Liver (tissue), 9 donors: ENCODE data around the gene PODXL2. TPM values are rescaled to one million over a fixed set of nuclear protein-coding genes. Genes with fewer than 3 reads are reported as not detected.

ENCODE experiments used
- DNase-seq: peaks from one replicate; pipeline ENCODE4 v3.0.0-alpha.2; 2017; ENCODE audit warnings: low spot score
- H3K27ac ChIP-seq, 2 donors: one replicate each; pipeline ENCODE4 v1.7.0; 2013; ENCODE audit warnings: inconsistent platforms in 2 of 2, low read length in 2 of 2, control low read depth in 1 of 2, low read depth in 1 of 2, mild to moderate bottlenecking in 1 of 2
- H3K27me3 ChIP-seq, 4 donors: one replicate each; pipeline versions ENCODE4 v1.6.1 to v1.7.0; 2013; ENCODE audit warnings: low read length in 3 of 4, inconsistent platforms in 1 of 4, mild to moderate bottlenecking in 1 of 4, moderate library complexity in 1 of 4; ENCODE audit not compliant: control insufficient read depth in 4 of 4, insufficient read depth in 4 of 4
- H3K36me3 ChIP-seq, 4 donors: one replicate each; pipeline versions ENCODE4 v1.6.1 to v1.7.0; 2013; ENCODE audit warnings: low read length in 3 of 4, mild to moderate bottlenecking in 3 of 4, low read depth in 1 of 4, moderate library complexity in 1 of 4; ENCODE audit not compliant: control insufficient read depth in 4 of 4, insufficient read depth in 3 of 4
- H3K4me1 ChIP-seq, 4 donors: one replicate each; pipeline versions ENCODE4 v1.6.1 to v1.7.0; 2013; ENCODE audit warnings: low read length in 3 of 4, mild to moderate bottlenecking in 3 of 4, moderate library complexity in 1 of 4; ENCODE audit not compliant: control insufficient read depth in 4 of 4, insufficient read depth in 4 of 4
- H3K4me3 ChIP-seq, 3 donors: one replicate each; pipeline versions ENCODE4 v1.6.1 to v1.7.0; 2013; ENCODE audit warnings: low read length in 3 of 3, control low read depth in 1 of 3, low read depth in 1 of 3, mild to moderate bottlenecking in 1 of 3
- H3K9ac ChIP-seq, 2 donors: one replicate each; pipeline ENCODE4 v1.7.0; 2013; ENCODE audit warnings: low read length in 2 of 2, mild to moderate bottlenecking in 2 of 2, moderate library complexity in 2 of 2, control low read depth in 1 of 2, low read depth in 1 of 2
- H3K9me3 ChIP-seq, 4 donors: one replicate each; pipeline versions ENCODE4 v1.6.1 to v1.7.0; 2013; ENCODE audit warnings: low read length in 3 of 4; ENCODE audit not compliant: control insufficient read depth in 4 of 4
- ATF3 ChIP-seq: IDR thresholded peaks from 2 replicates; pipeline ENCODE4 v1.6.1; 2016; ENCODE audit warnings: antibody characterized with exemption
- CTCF ChIP-seq: fragments of 150-350 bp; IDR thresholded peaks from 2 replicates; pipeline ENCODE4 v1.5.1; 2017; ENCODE audit warnings: improper control_type of control experiment, low read depth, low read length; ENCODE audit not compliant: missing input control
- EGR1 ChIP-seq, 2 donors: IDR thresholded peaks; 2 replicates each; pipeline ENCODE4 v1.6.1; 2016 to 2018; ENCODE audit warnings: antibody characterized with exemption in 2 of 2, low read depth in 2 of 2
- FOXA1 ChIP-seq: IDR thresholded peaks from 2 replicates; pipeline ENCODE4 v1.6.1; 2016; ENCODE audit warnings: antibody characterized with exemption
- FOXA2 ChIP-seq: IDR thresholded peaks from 2 replicates; pipeline ENCODE4 v1.6.1; 2016; ENCODE audit warnings: antibody characterized with exemption
- GABPA ChIP-seq, 2 donors: IDR thresholded peaks in 1 of 2; conservative IDR thresholded peaks in 1 of 2; 2 replicates each; pipeline ENCODE4 v1.6.1; 2016; ENCODE audit warnings: antibody characterized with exemption in 2 of 2, mild to moderate bottlenecking in 1 of 2, moderate library complexity in 1 of 2
- HNF4A ChIP-seq, 2 donors: conservative IDR thresholded peaks; 2 replicates each; pipeline ENCODE4 v1.6.1; 2016; ENCODE audit warnings: antibody characterized with exemption in 2 of 2, mild to moderate bottlenecking in 2 of 2
- HNF4G ChIP-seq: IDR thresholded peaks from 2 replicates; pipeline ENCODE4 v1.6.1; 2016; ENCODE audit warnings: antibody characterized with exemption
- JUND ChIP-seq, 2 donors: IDR thresholded peaks; 2 replicates each; pipeline ENCODE4 v1.6.1; 2016; ENCODE audit warnings: antibody characterized with exemption in 2 of 2
- MAX ChIP-seq: IDR thresholded peaks from 2 replicates; pipeline ENCODE4 v1.6.1; 2016; ENCODE audit warnings: antibody characterized with exemption
- NR2F2 ChIP-seq: IDR thresholded peaks from 2 replicates; pipeline ENCODE4 v1.6.1; 2016; ENCODE audit warnings: antibody characterized with exemption
- RAD21 ChIP-seq, 2 donors: IDR thresholded peaks; 2 replicates each; pipeline ENCODE4 v1.6.1; 2016; ENCODE audit warnings: antibody characterized with exemption in 2 of 2, mild to moderate bottlenecking in 2 of 2
- REST ChIP-seq: IDR thresholded peaks from 2 replicates; pipeline ENCODE4 v1.6.1; 2016; ENCODE audit warnings: antibody characterized with exemption, mild to moderate bottlenecking
- RXRA ChIP-seq, 2 donors: IDR thresholded peaks; 2 replicates each; pipeline ENCODE4 v1.6.1; 2017 to 2018; ENCODE audit warnings: antibody characterized with exemption in 2 of 2, mild to moderate bottlenecking in 1 of 2
- SP1 ChIP-seq: IDR thresholded peaks from 2 replicates; pipeline ENCODE4 v1.6.1; 2018; ENCODE audit warnings: antibody characterized with exemption, mild to moderate bottlenecking
- TAF1 ChIP-seq: conservative IDR thresholded peaks from 2 replicates; pipeline ENCODE4 v1.6.1; 2016; ENCODE audit warnings: antibody characterized with exemption, mild to moderate bottlenecking
- YY1 ChIP-seq: IDR thresholded peaks from 2 replicates; pipeline ENCODE4 v1.6.1; 2016; ENCODE audit warnings: antibody characterized with exemption, mild to moderate bottlenecking
- ZBTB33 ChIP-seq: IDR thresholded peaks from 2 replicates; pipeline ENCODE4 v1.6.1; 2016; ENCODE audit warnings: antibody characterized with exemption
- WGBS: extraction: QIAGEN DNeasy Blood & Tissue Kit; methylation state at CpG from one replicate; pipeline ENCODE4 v1.1.7; 2013; 5-methylcytosine and 5-hydroxymethylcytosine counted together
- polyA plus RNA-seq, 2 donors: library from polyadenylated mRNA; stranded (reverse) in 1 of 2; unstranded in 1 of 2; fragments of 200-250 nt in 1 of 2; fragments of >200 nt in 1 of 2; fragmentation: Nextera tagmentation in 1 of 2; extraction: Ambion mirVana in 1 of 2; gene quantifications; one replicate each; pipeline versions ENCODE4 v1.2.1 to v1.2.3, GENCODE V29; 2013 to 2015
- total RNA-seq, 2 donors: library from RNA; depleted of rRNA; stranded (reverse); fragments of >200 nt; gene quantifications; one replicate each; pipeline ENCODE4 v1.2.3, GENCODE V29; 2014
- donor health status: healthy.
- donor health status: healthy.
- donor health status: healthy.
- donor health status: healthy.
- donor health status: healthy.

PODXL2 gene
- total and polyA plus RNA-seq, 4 donors = 0.47 to 1.4 (median 0.88) TPM

GRCh38 chr3:127616836-127617605 is 12.0 kb upstream of the PODXL2 start (continued):
- no peak for TF ChIP-seq ZBTB33
- TF ChIP-seq YY1 = no peak
- TF ChIP-seq EGR1 (IDR thresholded peaks at IDR 0.05; ENCODE audit: low read depth in 2 of 2) = no peak

GRCh38 chr3:127618891-127619290 is 10.1 kb upstream of the PODXL2 start:
- TF ChIP-seq EGR1 (IDR thresholded peaks at IDR 0.05; ENCODE audit: low read depth in 2 of 2) (no peak), ATF3 (no peak), NR2F2 (no peak), HNF4A (conservative IDR thresholded peaks at IDR 0.05) (no peak), RAD21 (IDR thresholded peaks at IDR 0.05) (no peak), TAF1 (no peak), REST (no peak), MAX (no peak), CTCF (no peak), SP1 (no peak), HNF4G (no peak), GABPA (IDR thresholded peaks at IDR 0.05 in 1 of 2, conservative IDR thresholded peaks at IDR 0.05 in 1 of 2) (no peak), ZBTB33 (no peak), YY1 (no peak), FOXA2 (no peak), RXRA (IDR thresholded peaks at IDR 0.05) (no peak), FOXA1 (no peak), JUND (IDR thresholded peaks at IDR 0.05) (no peak)
- H3K9ac ChIP-seq = no peak overlapping the region
- no peaks in the 10 kb centered on the region for H3K9me3 ChIP-seq
- DNase-seq = no peak
- peaks cover 0 to 8% (median 4%) of the 10 kb centered on the region in 4 donors for H3K36me3 ChIP-seq
- peaks cover 0 to 1% (median under 1%) of the 10 kb centered on the region in 4 donors for H3K4me1 ChIP-seq
- WGBS = 95% methylated on average over 11 of the region's 11 CpGs
- no peak overlapping the region for H3K4me3 ChIP-seq
- no peaks in the 10 kb centered on the region for H3K27me3 ChIP-seq
- no peak overlapping the region for H3K27ac ChIP-seq
